GM12891 (cell line): ENCODE measurements around the gene FBXL7.

Experiments used
- DNase-seq: peaks from one replicate; pipeline ENCODE4 v3.0.0; 2011; ENCODE audit warnings: low spot score; ENCODE audit not compliant: insufficient read length
- FAIRE-seq: peaks from 2 replicates; lab custom pipeline; 2011; peaks lifted over from hg19 to GRCh38; lab: Jason Lieb, UNC
- PAX5 ChIP-seq: IDR thresholded peaks from 2 replicates; pipeline ENCODE4 v1.6.1; 2011; ENCODE audit warnings: low read length, moderate library complexity, mild to moderate bottlenecking; ENCODE audit not compliant: insufficient read depth, severe bottlenecking
- POLR2A ChIP-seq: IDR thresholded peaks from 2 replicates; pipeline ENCODE4 v1.6.1; 2011; ENCODE audit warnings: low read depth, low read length, control low read depth
- POLR2AphosphoS5 ChIP-seq: IDR thresholded peaks from 2 replicates; pipeline ENCODE4 v1.6.1; 2011; ENCODE audit warnings: low read depth, low read length, control low read depth
- POU2F2 ChIP-seq: IDR thresholded peaks from 2 replicates; pipeline ENCODE4 v1.6.1; 2011; ENCODE audit warnings: low read depth, mild to moderate bottlenecking, control low read depth, low read length, moderate library complexity
- SPI1 ChIP-seq: IDR thresholded peaks from 2 replicates; pipeline ENCODE4 v1.6.1; 2011; ENCODE audit warnings: low read depth, low read length, control low read depth
- TAF1 ChIP-seq: IDR thresholded peaks from 2 replicates; pipeline ENCODE4 v1.6.1; 2011; ENCODE audit warnings: low read depth, low read length, control low read depth

The FBXL7 gene

DNA sequence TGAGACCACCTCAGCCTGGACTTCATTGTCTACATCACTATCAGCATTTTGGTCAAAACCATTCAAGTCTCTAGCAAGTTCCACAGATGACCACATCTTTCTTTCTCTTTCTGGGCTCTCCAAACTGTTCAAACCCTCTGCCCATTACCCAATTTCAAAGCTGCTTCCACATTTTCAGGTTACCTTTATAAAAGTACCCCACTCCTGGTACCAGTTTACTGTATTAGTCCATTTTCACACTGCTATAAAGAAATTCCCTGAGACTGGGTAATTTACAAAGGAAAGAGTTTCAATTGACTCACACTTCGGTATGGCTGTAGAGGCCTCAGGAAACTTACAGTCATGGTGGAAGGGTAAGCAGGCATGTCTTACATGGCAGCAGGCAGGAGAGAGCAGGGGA is 84.5 kb downstream of the FBXL7 start:
- FAIRE-seq (no peak), DNase-seq (no peak)
- TF ChIP-seq PAX5 = no peak
- TF ChIP-seq SPI1 = no peak

GRCh38 chr5:15585128-15585527 is 85.1 kb downstream of the FBXL7 start:
- no peak for TF ChIP-seq POLR2AphosphoS5
- no peak for TF ChIP-seq PAX5
- no peak for TF ChIP-seq POLR2A
- TF ChIP-seq POU2F2 = no peak
- DNase-seq = no peak
- FAIRE-seq = no peak

DNA sequence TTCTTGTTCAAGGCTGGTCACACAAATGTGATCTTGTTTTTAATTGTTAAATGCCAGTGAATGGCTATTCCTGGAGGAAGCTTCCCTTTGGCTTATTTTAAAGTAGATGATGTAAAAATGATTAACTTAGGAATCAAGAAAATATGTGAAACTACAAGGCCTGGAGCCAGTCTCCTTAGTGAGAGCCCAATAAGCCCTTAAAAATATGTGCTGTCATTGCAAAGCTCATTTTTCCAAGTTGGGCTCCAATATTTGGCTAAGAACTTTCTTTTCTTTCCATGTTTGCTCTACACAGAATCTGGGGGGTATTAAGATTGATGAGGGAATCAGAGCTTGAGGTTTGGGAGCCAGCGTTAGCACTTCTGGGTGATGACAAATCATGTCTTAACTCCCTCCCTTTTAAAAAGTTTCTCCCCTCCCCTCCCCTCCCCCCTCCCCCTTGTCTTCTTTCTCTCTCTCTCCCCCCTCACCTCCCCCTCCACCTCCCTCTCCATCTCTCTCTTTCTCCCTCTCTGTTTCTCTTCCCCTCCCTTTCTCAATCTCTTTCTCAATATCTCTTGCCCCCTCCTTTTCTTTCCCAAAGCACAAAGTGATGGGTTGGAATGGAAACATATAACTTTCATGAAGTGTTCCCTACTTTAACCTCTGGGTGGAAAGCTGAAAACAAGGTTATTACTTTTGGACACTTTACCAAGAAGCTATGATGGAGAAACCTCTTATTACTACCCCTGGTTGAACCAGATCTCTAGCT is 86.0 kb downstream of the FBXL7 start:
- no peak for DNase-seq
- TF ChIP-seq PAX5 (no peak), POU2F2 (no peak), TAF1 (no peak), POLR2A (no peak), POLR2AphosphoS5 (no peak), SPI1 (no peak)
- no peak for FAIRE-seq

DNA sequence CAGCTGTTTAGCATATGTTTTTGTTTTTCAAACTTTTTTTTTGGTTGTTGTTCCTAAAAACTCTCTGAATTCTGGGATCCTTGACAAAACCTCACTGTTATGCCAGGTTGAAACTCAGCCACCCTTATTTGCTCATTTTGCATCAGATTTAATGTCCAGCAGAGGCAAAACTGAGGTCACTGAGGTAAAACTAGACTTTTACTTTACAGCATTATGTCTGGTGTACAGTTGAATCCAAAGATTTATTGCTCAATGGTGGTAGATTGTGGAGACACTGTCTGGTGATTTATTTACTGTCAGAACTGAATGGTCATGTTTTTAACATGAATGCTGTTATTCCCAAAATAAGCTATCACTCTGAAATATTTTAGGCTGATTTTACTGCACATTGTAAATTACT is 87.9 kb downstream of the FBXL7 start:
- DNase-seq = no peak
- no peak for FAIRE-seq

GRCh38 chr5:15592728-15593127 is 92.7 kb downstream of the FBXL7 start:
- DNase-seq = no peak
- FAIRE-seq = no peak

More for the DNA sequence above, 87.9 kb downstream of the FBXL7 start:
- TF ChIP-seq POLR2AphosphoS5 (no peak), POU2F2 (no peak)

DNA sequence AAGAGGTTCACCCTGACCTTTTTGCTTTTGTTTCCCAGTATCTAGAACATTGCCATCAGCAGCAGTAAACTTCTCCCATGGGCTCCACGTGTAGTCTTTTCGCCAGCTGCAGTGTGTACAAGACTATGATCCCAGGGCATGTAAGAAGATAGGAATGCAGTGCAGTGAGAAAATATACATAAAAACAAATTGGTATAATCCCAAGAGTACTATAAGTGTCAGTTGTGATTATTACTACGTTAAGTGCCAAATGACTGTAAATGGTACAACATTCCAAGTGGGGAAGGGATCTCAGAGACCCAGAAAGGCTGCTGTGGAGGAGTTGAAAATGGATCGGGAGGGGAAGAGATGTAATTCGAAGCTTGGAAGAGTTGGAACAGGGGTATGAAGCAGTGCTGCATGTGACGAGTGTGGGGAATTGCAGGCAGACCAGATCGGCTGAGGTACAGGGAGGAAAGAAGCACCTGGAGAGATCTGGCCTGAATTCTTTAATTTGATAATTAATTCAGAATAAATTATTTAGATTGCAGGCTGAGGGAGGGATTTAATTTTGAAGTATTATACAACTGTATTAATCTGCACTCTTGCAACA is 95.1 kb downstream of the FBXL7 start:
- TF ChIP-seq PAX5 = no peak
- TF ChIP-seq SPI1 = no peak
- no peak for TF ChIP-seq TAF1
- TF ChIP-seq POLR2A = no peak
- FAIRE-seq (no peak), DNase-seq (no peak)

More at GRCh38 chr5:15592728-15593127, 92.7 kb downstream of the FBXL7 start:
- TF ChIP-seq SPI1 (no peak), PAX5 (no peak), POLR2A (no peak), TAF1 (no peak), POLR2AphosphoS5 (no peak), POU2F2 (no peak)

DNA sequence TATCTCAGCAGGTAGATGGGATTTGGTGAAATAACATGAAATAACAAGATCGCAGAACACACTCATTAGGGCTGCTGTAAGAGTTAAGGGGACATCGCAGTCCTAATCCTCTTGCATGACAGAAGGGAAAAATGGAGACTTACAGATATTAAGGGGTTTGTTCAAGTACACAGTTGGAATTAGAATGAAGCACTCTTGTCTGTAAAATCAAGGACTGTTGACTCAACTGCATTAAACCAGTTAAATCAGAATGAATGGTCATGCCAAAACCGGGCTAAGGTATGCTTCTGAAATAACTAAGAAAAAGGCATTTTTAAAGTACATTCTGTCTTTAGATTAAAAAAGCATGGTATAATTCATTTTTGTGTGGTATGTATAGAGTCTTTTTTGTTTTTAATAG is 95.9 kb downstream of the FBXL7 start:
- TF ChIP-seq SPI1 (no peak), TAF1 (no peak)
- DNase-seq (no peak), FAIRE-seq (no peak)

DNA sequence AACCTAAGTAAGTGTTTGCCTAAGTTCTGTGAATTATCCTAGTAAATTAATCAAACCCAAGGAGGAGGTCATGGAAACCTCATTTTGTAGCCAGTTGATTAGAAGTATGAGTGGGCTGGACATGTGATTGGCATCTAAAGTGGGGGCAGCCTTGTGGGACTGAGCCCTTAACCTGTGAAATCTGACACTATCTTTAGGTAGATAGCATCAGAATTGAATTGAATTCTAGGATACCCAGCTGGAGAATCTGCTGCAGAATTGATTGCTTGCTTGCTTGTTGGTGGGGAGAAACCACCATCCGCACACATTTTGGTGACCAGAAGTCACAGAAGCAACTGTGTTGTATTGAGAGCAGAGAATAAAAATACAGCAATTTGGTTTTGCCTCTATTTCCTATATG is 97.0 kb downstream of the FBXL7 start:
- DNase-seq = no peak
- no peak for FAIRE-seq
- TF ChIP-seq POU2F2 (no peak), TAF1 (no peak), SPI1 (no peak), POLR2AphosphoS5 (no peak), PAX5 (no peak), POLR2A (no peak)

- no peak for DNase-seq
- no peak for FAIRE-seq
- no peak for TF ChIP-seq TAF1
- TF ChIP-seq PAX5 = no peak
- TF ChIP-seq SPI1 = no peak
- TF ChIP-seq POU2F2 = no peak
- no peak for TF ChIP-seq POLR2A
- no peak for TF ChIP-seq POLR2AphosphoS5
Measured at GRCh38 chr5:15597804-15598203, 97.8 kb downstream of the FBXL7 start.

DNA sequence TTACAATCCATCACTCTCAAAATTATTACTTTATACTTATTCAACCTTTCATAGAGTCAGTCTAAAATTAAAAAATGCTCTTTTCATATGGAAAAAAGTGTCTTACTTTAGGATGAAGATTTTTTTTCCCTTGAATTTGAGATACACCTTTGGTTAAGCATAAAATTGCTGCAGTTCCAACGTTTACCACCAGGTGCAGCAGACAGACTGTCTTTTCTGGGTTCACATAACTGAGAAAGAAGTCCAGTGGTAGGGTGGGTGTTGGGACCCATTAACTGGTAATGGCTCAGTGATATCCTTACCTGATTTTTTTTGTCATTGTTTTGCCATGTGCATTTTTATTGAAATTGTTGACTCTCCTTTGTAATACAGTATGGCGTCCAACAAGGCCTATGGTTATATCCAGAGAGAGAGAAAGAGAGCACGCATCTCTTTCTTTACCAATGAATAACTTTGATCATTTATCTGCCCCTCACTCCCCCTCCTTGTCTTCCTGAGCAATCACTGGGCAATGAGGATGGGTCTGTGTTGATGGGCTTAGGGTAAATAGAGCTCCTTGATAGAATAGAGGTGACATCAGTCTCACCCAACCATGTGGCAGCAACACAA is 98.4 kb downstream of the FBXL7 start:
- FAIRE-seq (no peak), DNase-seq (no peak)
- no peak for TF ChIP-seq SPI1
- no peak for TF ChIP-seq POU2F2
- TF ChIP-seq POLR2AphosphoS5 = no peak
- TF ChIP-seq PAX5 = no peak

GRCh38 chr5:15600035-15600434 is 100.1 kb downstream of the FBXL7 start:
- no peak for DNase-seq
- FAIRE-seq = no peak

More at GRCh38 chr5:15600035-15600434, 100.1 kb downstream of the FBXL7 start:
- no peak for TF ChIP-seq POU2F2
- TF ChIP-seq POLR2AphosphoS5 = no peak
- TF ChIP-seq TAF1 = no peak
- TF ChIP-seq PAX5 = no peak
- no peak for TF ChIP-seq POLR2A
- no peak for TF ChIP-seq SPI1
